ENCODE data around the gene CERS2. TPM values are rescaled to one million over a fixed set of nuclear protein-coding genes. Genes with fewer than 3 reads are reported as not detected.
A peak's percentile ranks its signal among the peaks of the same experiment; 100 is the strongest.

CERS2 gene
- polyA plus RNA-seq, 1 of the 3 experiments (the other 2 are of a cell fraction), result 150 TPM

DNA sequence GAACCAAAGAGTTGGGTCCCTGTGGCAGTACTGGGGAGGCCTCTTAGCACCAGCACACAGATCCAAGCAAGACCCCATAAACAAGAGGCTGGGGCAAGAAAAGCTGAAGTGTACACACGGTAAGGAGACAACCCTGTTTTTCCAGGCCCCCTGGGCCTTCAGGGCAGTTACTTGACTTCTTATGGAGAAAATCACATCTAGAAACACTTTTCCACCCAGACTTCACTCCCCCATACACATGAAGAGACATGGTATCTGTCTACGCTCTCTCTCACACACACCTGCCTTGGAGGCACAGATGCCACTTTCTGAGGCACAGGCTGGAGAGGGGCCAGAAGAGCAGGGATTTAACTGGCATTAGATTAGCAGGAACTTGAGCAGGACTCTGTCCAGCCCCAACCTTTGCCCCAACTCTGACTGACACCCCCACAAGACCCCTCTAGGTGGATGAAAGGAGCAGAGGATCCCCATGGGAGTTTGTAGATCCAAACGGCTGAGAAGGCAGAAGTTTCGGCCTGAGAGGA lies 2.2 kb downstream of the CERS2 start:
- H3K4me3 ChIP-seq (ENCODE audit: low read depth in 2 of 2, low read length in 1 of 2), result peak overlapping the region; percentile 72 to 79; a peak in 3 of 4 replicates
- POLR2A ChIA-PET, result interaction anchor here (0.5 to 2.5 kb wide), 2 partner anchors 34 to 344 kb away, joined by 3 to 10 read pairs; partner anchors contain the start of gene MINDY1
- H3K9me2 ChIP-seq, result no peaks in the 10 kb centered on the region
- H3K4me2 ChIP-seq, result peak overlapping the region; percentile 89
- H3K27me3 ChIP-seq (ENCODE audit: insufficient read depth), result no peaks in the 10 kb centered on the region
- 85% methylated on average over 4 of the region's 4 CpGs for WGBS (ENCODE audit: low lambda C conversion rate)
- H3K4me1 ChIP-seq (ENCODE audit: control insufficient read depth in 1 of 2, insufficient read depth in 2 of 2, low read depth in 1 of 2, low read length in 1 of 2), result peaks cover 35% of the 10 kb centered on the region in 2 experiments
- peak overlapping the region in 1 of 2 experiments; percentile 85; a peak in 2 of 4 replicates for H3K27ac ChIP-seq (ENCODE audit: low read depth in 2 of 2, low read length in 1 of 2)
- H3F3A ChIP-seq (replicated peaks; ENCODE audit: insufficient read depth), result peaks cover 13% of the 10 kb centered on the region
- no peak for DNase-seq
- peaks cover 12 to 15% of the 10 kb centered on the region in 2 experiments for H3K36me3 ChIP-seq (replicated peaks in 1 of 2; ENCODE audit: control insufficient read depth in 1 of 2, insufficient read depth in 2 of 2, low read length in 1 of 2)
- peaks cover 75% of the 10 kb centered on the region for H3K79me2 ChIP-seq (ENCODE audit: insufficient read depth)
- H3K9ac ChIP-seq, result peak overlapping the region; percentile 92
- CTCF ChIA-PET, result interaction anchor here (17.0 kb wide), 1 partner anchor 27 kb away, joined by 371 read pairs; the partner anchor contains the start of gene MINDY1
- TF ChIP-seq FOXJ3 (CRISPR knock-in tag; IDR thresholded peaks at IDR 0.05), result no peak
- 0 out of 2 replicates have a peak, but pooled peaks have one; percentile 14 for TF ChIP-seq MXI1 (IDR thresholded peaks at IDR 0.05; ENCODE audit: low read depth, low read length)
- H3K9me3 ChIP-seq, result no peaks in the 10 kb centered on the region
- peaks cover 53% of the 10 kb centered on the region for H4K20me1 ChIP-seq (ENCODE audit: insufficient read depth)
- no peak overlapping the region for H2AFZ ChIP-seq (ENCODE audit: low read depth)

DNA sequence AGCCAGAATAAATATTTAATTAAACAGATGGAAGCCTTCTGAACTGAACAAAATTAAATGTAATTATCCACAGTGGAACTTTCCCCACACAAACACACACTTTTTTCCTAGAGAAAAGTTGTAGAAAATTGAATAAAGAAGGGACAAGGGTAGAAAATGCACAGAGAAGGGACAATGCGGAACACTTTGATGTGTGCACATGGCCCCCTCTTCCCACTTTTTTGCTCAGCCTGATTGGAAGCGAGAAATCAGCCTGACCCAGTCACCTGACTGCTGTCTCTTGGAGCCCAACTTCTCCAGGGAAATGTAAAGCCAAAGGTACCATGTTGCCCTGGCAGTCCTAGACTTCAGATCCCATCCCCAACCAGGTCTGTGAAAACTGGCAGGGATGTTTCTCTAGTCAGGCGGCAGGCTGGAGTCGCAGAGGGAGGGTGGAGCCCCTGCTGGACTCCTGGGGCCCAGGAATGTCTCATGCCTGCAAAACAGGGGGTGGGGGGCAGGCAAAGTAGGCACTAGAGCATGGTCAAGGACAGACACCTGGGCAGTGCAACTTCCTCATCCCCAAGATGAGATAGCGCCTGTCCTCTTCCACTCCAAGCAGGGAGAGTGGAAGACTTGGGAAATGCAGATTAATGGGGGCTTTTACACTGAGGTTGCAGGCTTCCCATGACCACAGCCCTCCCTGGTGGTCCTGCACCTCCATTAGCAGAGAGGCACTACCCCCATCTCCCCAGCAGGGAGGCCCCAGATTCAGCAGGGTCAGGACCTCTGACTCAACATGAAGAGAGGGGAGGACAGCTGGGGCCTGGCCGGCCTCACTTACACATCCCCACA lies 2.8 kb downstream of the CERS2 start:
- WGBS (ENCODE audit: low lambda C conversion rate), result 76% methylated on average over 5 of the region's 6 CpGs
- Histone ChIP-seq H3F3A (replicated peaks; ENCODE audit: insufficient read depth) (peaks cover 14% of the 10 kb centered on the region), H3K27me3 (ENCODE audit: insufficient read depth) (no peaks in the 10 kb centered on the region), H4K20me1 (ENCODE audit: insufficient read depth) (peaks cover 53% of the 10 kb centered on the region), H3K27ac (ENCODE audit: low read depth in 2 of 2, low read length in 1 of 2) (peak overlapping the region in 1 of 2 experiments; percentile 54; a peak in 2 of 4 replicates), H3K4me2 (peak overlapping the region; percentile 89), H3K79me2 (ENCODE audit: insufficient read depth) (peaks cover 79% of the 10 kb centered on the region), H3K9ac (peak overlapping the region; percentile 92; the same call in 1 of the 2 replicates), H2AFZ (ENCODE audit: low read depth) (no peak overlapping the region), H3K36me3 (replicated peaks in 1 of 2; ENCODE audit: control insufficient read depth in 1 of 2, insufficient read depth in 2 of 2, low read length in 1 of 2) (peaks cover 18 to 22% of the 10 kb centered on the region in 2 experiments), H3K4me3 (ENCODE audit: low read depth in 2 of 2, low read length in 1 of 2) (peak overlapping the region in 1 of 2 experiments; percentile 79; a peak in 2 of 4 replicates), H3K9me3 (no peaks in the 10 kb centered on the region), H3K9me2 (no peaks in the 10 kb centered on the region), H3K4me1 (ENCODE audit: control insufficient read depth in 1 of 2, insufficient read depth in 2 of 2, low read depth in 1 of 2, low read length in 1 of 2) (peaks cover 29 to 31% of the 10 kb centered on the region in 2 experiments)
- ChIA-PET POLR2A (interaction anchor here (1.6 kb wide), 1 partner anchor 13 kb away, joined by 4 read pairs; no protein-coding TSS in a partner anchor), CTCF (interaction anchor here (1.0 to 17.0 kb wide), 3 partner anchors 7 to 28 kb away, joined by 3 to 371 read pairs (median 3); partner anchors contain the start of gene MINDY1)
- peak; percentile 39 for DNase-seq
- TF ChIP-seq, protein P1, sequence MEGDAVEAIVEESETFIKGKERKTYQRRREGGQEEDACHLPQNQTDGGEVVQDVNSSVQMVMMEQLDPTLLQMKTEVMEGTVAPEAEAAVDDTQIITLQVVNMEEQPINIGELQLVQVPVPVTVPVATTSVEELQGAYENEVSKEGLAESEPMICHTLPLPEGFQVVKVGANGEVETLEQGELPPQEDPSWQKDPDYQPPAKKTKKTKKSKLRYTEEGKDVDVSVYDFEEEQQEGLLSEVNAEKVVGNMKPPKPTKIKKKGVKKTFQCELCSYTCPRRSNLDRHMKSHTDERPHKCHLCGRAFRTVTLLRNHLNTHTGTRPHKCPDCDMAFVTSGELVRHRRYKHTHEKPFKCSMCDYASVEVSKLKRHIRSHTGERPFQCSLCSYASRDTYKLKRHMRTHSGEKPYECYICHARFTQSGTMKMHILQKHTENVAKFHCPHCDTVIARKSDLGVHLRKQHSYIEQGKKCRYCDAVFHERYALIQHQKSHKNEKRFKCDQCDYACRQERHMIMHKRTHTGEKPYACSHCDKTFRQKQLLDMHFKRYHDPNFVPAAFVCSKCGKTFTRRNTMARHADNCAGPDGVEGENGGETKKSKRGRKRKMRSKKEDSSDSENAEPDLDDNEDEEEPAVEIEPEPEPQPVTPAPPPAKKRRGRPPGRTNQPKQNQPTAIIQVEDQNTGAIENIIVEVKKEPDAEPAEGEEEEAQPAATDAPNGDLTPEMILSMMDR (IDR thresholded peaks at IDR 0.05), result 0 out of 2 replicates have a peak, but pooled peaks have one; percentile 23
- TF ChIP-seq SIN3A (IDR thresholded peaks at IDR 0.05; ENCODE audit: borderline replicate concordance, low read depth, low read length), result no peak
